ENCODE results near the gene RCCD1. TPM values are rescaled to one million over a fixed set of nuclear protein-coding genes. Genes with fewer than 3 reads are reported as not detected.
A peak's percentile ranks its signal among the peaks of the same experiment; 100 is the strongest.

The RCCD1 gene
- total RNA-seq, 2 donors from 2014 or later: 5.1 to 7.4 TPM

DNA sequence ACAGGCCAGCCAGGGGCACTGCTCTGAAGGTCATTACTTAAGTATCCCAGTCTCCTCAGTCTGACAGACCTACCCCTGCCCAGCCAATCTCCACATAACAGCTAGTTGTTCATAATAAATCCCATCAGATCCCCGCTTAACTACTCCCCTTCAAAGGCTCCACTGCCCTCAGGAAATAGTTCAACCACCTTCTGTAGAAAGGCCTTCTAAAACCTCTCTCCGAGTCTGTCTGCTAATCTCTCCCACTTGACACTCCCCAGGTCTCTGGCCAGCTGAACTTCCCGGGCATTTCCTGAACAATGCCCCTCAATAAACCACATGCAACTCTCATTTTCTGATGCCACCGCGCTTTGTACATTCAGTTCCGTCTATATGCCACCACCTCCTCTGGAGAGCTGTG lies 33.6 kb downstream of the RCCD1 start:
- no peak for DNase-seq (ENCODE audit: low spot score)
- intact Hi-C loops (cut with DNase I): no loop called here

DNA sequence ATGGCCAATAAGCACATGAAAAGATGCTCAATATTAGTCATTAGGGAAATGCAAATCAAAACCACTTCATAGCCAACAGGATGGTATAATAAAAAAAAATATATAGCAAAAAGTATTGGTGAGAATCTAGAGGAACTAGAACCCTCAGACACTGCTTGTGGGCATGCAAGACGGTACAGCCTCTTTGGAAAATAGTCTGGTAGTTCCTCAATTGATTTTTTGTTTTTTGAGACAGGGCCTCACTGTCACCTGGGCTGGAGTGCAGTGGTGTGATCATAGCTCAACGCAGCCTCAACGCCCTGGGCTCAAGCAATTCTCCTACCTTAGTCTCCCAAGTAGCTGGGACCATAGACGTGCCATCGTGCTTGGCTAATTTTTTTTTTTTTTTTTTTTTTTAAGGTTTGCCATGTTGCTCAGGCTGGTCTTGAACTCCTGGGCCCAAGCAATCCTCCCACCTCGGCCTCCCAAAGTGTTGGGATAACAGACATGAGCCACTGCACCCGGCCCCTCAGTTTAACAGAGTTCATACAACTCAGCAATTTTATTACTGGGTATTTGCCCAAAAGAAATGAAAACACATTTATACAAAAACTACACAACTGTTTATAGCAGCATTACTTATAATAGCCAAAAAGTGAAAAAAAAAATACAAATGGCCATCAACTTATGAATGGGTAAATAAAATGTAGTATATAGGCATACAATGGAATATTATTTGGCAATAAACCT lies 34.5 kb downstream of the RCCD1 start:
- DNase-seq (ENCODE audit: low spot score): no peak
- intact Hi-C loops (cut with DNase I): no loop called here

DNA sequence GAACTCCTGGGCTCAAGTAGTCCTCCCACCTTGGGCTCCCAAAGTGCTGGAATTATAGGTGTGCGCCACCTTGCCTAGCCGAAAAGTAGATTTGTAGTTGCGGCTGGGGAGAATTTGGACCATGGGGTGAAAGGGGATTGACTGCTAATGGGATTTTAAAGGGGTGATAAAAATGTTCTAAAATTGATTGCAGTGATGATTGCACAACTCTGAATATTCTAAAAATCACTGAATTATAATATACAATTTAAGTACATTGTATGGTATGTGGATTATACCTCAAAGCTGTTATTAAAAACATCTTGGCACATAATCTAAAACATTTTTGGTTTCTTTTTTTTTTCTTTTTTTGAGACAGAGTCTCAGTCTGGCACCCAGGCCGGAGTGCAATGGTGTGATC lies 35.8 kb downstream of the RCCD1 start:
- no peak for DNase-seq (ENCODE audit: low spot score)
- intact Hi-C loops (cut with DNase I): no loop called here

- no peak for DNase-seq (ENCODE audit: low spot score)
- intact Hi-C loops (cut with DNase I): no loop called here
Measured at GRCh38 chr15:90991587-90992285, 37.1 kb downstream of the RCCD1 start.

DNA sequence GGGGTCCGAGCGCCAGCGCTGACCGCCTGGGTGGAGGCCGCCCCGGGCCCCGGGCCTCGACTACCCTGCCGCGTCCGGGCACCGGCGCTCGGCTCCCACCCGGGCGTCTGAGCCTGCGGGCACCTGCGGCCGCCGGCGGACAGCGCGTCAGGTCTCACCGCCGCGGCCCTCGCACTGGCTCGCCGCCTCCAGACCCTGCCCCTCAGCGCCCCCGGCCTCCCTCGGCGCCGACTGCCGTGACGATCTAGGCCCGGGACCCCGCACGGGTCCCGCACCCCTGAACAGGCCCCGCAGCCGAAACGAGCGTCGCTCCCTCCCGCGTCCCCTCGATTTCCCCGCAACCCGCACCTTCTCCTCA lies 39.4 kb downstream of the RCCD1 start:
- intact Hi-C loops (cut with DNase I): no loop called here
- peak; percentile 81 for DNase-seq (ENCODE audit: low spot score)

DNA sequence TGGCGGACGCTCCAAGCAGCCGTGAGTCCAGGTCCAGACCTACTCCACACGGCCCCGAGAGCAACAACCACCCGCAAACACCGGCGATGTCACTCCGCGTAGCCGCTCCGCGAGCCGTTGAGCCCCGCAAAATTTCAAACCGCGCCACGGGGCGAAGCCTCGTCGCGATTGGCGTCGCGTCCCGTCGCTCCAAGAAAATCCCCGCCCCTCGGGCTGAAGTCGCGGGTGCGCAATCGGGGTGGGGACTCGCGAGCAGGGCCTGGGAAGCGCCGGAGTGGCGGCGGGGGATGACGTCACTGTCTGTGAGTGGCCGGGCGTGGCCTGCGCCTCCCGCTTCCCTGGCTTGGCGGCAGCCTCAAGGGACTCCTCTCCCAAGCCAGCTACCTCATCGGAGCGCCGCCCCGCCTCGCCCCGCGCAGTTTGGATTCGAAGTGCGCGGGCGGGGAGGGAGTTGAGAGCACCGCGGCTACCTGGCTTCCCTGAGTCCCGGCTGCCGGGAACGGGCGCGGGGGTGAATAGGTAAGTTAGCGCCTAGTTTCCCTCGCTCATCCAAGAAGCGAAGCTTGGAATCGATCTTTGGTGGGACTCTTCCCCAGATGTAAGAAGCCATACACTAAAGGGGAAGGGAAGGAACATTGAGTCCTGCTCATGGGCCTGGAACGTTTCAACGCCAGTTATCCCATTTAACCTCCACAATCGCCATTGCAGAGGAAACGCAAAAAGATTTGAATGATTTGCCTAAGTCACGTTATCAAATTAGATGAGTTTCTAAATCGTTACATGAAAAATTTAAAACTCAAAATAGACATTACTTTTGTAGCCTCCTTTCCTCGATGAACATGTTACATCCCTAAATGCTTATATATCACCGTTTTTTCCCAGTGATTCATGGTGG lies 40.0 kb downstream of the RCCD1 start, which contains the start of gene PRC1:
Gene PRC1, minus strand, starts transcription at position 119 of the 895 bp plus-strand sequence. Its CDS starts 118 bp downstream, at position 1.
- intact Hi-C loops (cut with DNase I): no loop called here
- DNase-seq (ENCODE audit: low spot score): peak; percentile 100

DNA sequence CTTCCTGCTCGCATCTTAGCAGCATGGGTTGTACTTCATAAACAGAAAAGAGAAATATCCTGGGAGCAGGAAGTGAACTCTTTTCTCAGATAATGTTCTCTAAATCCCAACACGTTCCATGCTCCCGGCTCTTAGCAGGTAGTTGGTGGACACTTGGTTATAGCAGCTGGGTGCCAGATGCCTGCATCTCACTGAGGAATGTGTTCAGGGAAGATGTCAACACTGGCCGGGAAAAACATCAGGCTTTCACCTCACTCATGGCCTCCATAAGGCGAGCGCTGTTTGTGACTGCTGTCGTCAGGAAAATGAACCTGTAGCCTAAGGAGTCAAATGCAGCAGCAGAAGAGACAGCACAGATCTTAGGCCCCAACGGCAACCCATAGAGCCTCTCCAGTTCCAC lies 44.1 kb downstream of the RCCD1 start:
- intact Hi-C loops (cut with DNase I): no loop called here
- DNase-seq (ENCODE audit: low spot score): no peak

GRCh38 chr15:91001209-91001608 lies 46.5 kb downstream of the RCCD1 start:
- intact Hi-C loops (cut with DNase I): no loop called here
- no peak for DNase-seq (ENCODE audit: low spot score)

DNA sequence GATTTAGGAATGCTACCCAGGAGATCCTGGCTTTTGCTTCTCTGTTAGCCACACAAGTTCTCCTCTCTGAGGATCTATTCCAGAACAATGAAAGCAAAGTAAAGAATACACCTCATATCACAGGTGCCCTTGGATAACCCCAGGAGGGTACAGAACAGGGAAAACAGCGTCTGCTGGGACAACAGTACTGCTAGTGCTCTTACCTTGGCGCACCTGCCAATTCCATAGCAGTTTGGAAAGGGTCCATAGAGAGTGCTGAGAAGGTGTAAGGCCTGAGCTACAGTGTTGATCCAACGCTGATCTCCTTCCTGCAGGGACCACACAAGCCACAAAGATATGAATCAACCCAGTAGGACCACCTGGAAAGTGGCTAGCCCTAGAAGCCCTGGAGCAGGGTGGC lies 52.6 kb downstream of the RCCD1 start:
- intact Hi-C loops (cut with DNase I): no loop called here
- no peak for DNase-seq (ENCODE audit: low spot score)

Other genes with a start within 250 kb of the RCCD1 start
- 1 to 10 TPM in 1 of 2 donors, under 1 TPM in 1; 1.00 to 3.1 TPM for gene BLM, start 237.5 kb upstream of the RCCD1 start, total RNA-seq
- 10 to 100 TPM; 38.0 to 52.0 TPM for gene FURIN, start 86.3 kb upstream of the RCCD1 start, total RNA-seq
- 10 to 100 TPM; 31.7 to 41.8 TPM for gene FES, start 70.4 kb upstream of the RCCD1 start, total RNA-seq
- gene MAN2A2, start 51.6 kb upstream of the RCCD1 start, total RNA-seq: 10 to 100 TPM; 53.0 to 57.6 TPM
- gene HDDC3, start 22.3 kb upstream of the RCCD1 start, total RNA-seq: 1 to 10 TPM; 5.9 to 8.6 TPM
- gene UNC45A, start 19.6 kb upstream of the RCCD1 start, total RNA-seq: 10 to 100 TPM; 63.6 to 75.8 TPM
- gene PRC1, start 39.7 kb downstream of the RCCD1 start, total RNA-seq: 1 to 10 TPM; 6.2 to 7.9 TPM
- 10 to 100 TPM; 10.1 to 14.3 TPM for gene VPS33B, start 67.7 kb downstream of the RCCD1 start, total RNA-seq
- 1 to 10 TPM; 2.9 to 3.4 TPM for gene SV2B, start 145.4 kb downstream of the RCCD1 start, total RNA-seq